Stomach (tissue), 9 donors: ENCODE measurements around the gene ETS1. TPM values are rescaled to one million over a fixed set of nuclear protein-coding genes. Genes with fewer than 3 reads are reported as not detected.

Source experiments
- DNase-seq, 2 donors: peaks; one replicate each; pipeline versions ENCODE4 v3.0.0 to v3.0.0-alpha.2; 2013 to 2019
- H3K27ac ChIP-seq, 5 donors: fragments of 200-600 bp in 4 of 5; sonication (generic) in 4 of 5; one replicate each; pipeline ENCODE4 v1.5.1; 2013 to 2019; ENCODE audit warnings: mild to moderate bottlenecking in 1 of 5, moderate library complexity in 1 of 5
- H3K27me3 ChIP-seq, 3 donors: fragments of 200-600 bp; sonication (generic); one replicate each; pipeline ENCODE4 v1.5.1; 2017 to 2019; ENCODE audit warnings: mixed run types in 1 of 3
- H3K36me3 ChIP-seq, 4 donors: fragments of 200-600 bp; sonication (generic); 1 replicate in 3 of 4; 2 replicates in 1 of 4; pipeline ENCODE4 v1.5.1; 2016 to 2019
- H3K4me1 ChIP-seq, 4 donors: fragments of 200-600 bp; sonication (generic); one replicate each; pipeline ENCODE4 v1.5.1; 2016 to 2019
- H3K4me3 ChIP-seq, 4 donors: fragments of 200-600 bp; sonication (generic) in 3 of 4; one replicate each; pipeline ENCODE4 v1.5.1; 2016 to 2019; ENCODE audit warnings: mild to moderate bottlenecking in 1 of 4
- H3K9me3 ChIP-seq, 4 donors: fragments of 200-600 bp; sonication (generic); one replicate each; pipeline ENCODE4 v1.5.1; 2016 to 2019
- CTCF ChIP-seq, 7 experiments: fragments of 450-650 bp in 4 of 7; fragments of 200-600 bp in 3 of 7; sonication (generic) in 3 of 7; IDR thresholded peaks; one replicate each; pipeline ENCODE4 v1.5.1; 2016 to 2019; ENCODE audit warnings: antibody characterized with exemption in 7 of 7, control low read depth in 2 of 7, mild to moderate bottlenecking in 1 of 7
- EP300 ChIP-seq: sonication (generic); formaldehyde crosslinking; IDR thresholded peaks from one replicate; pipeline ENCODE4 v1.6.1; 2017; ENCODE audit warnings: antibody characterized with exemption
- POLR2A ChIP-seq, 4 donors: fragments of 450-650 bp; IDR thresholded peaks; one replicate each; pipeline ENCODE4 v1.6.1; 2016; ENCODE audit warnings: antibody characterized with exemption in 4 of 4, control low read depth in 2 of 4, mild to moderate bottlenecking in 1 of 4, moderate library complexity in 1 of 4
- POLR2AphosphoS5 ChIP-seq, 3 donors: sonication (generic); formaldehyde crosslinking; IDR thresholded peaks; one replicate each; pipeline ENCODE4 v1.6.1; 2016; ENCODE audit warnings: antibody characterized with exemption in 3 of 3
- WGBS, 5 donors: extraction: QIAGEN DNeasy Blood & Tissue Kit in 3 of 5; methylation state at CpG; one replicate each; pipeline versions ENCODE4 v1.1.5 to v1.1.7; 2013 to 2018; 5-methylcytosine and 5-hydroxymethylcytosine counted together
- intact Hi-C: fragments of 100-400 bp; cut with DNase I; formaldehyde crosslinking; loops from one replicate; pipeline ENCODE4 v1.15.1; 2023; ENCODE audit warnings: low total_unique reads
- polyA plus RNA-seq, 3 donors: library from polyadenylated mRNA; stranded (reverse); fragments of 200-250 nt; gene quantifications; one replicate each; pipeline ENCODE4 v1.2.3, GENCODE V29; 2013
- total RNA-seq, 5 donors: library from RNA; depleted of rRNA; stranded (reverse); fragments of >200 nt; gene quantifications; one replicate each; pipeline versions ENCODE4 v1.1.0 to v1.2.3, GENCODE V29; 2014 to 2016
- donor health status: healthy with polysubstance abuse.
- donor health status: Bipolar disorder and iron deficiency.
- donor health status: healthy.

Gene ETS1
- total and polyA plus RNA-seq, 8 donors: 7.0 to 72.5 (median 22.5) TPM

GRCh38 chr11:128630367-128631230, 43.2 kb upstream of the ETS1 start:
- 31 to 35% (median 33%) methylated on average over 12 of the region's 12 CpGs for WGBS, 5 donors
- no peaks in the 10 kb centered on the region for H3K36me3 ChIP-seq
- no peaks in the 10 kb centered on the region for H3K9me3 ChIP-seq
- DNase-seq: peak; percentile 91 to 96
- peak overlapping the region in 2 of 5 donors; percentile 10 to 63 for H3K27ac ChIP-seq
- TF ChIP-seq POLR2A (IDR thresholded peaks at IDR 0.05) (no peak), POLR2AphosphoS5 (IDR thresholded peaks at IDR 0.05) (peak in 1 of 3 donors; percentile 30), EP300 (no peak), CTCF (IDR thresholded peaks at IDR 0.05) (peak in 6 of 7 experiments; percentile 65 to 91 (median 90))
- H3K27me3 ChIP-seq: no peaks in the 10 kb centered on the region
- H3K4me3 ChIP-seq: no peak overlapping the region
- peaks cover 2 to 40% (median 17%) of the 10 kb centered on the region in 4 donors for H3K4me1 ChIP-seq
- intact Hi-C loops: loop anchor here (5.0 to 10.0 kb wide), 2 partner anchors 343 to 466 kb away; no protein-coding TSS in a partner anchor

- Histone ChIP-seq H3K9me3 (no peaks in the 10 kb centered on the region), H3K27ac (peak overlapping the region in 4 of 5 donors; percentile 13 to 63 (median 49)), H3K36me3 (no peaks in the 10 kb centered on the region), H3K4me3 (no peak overlapping the region), H3K27me3 (no peaks in the 10 kb centered on the region), H3K4me1 (peaks cover 12 to 50% (median 20%) of the 10 kb centered on the region in 4 donors)
- TF ChIP-seq CTCF (IDR thresholded peaks at IDR 0.05): no peak
- TF ChIP-seq EP300: no peak
- no peak for TF ChIP-seq POLR2A (IDR thresholded peaks at IDR 0.05)
- no peak for TF ChIP-seq POLR2AphosphoS5 (IDR thresholded peaks at IDR 0.05)
- 52 to 71% (median 62%) methylated on average over 6 of the region's 6 CpGs for WGBS, 5 donors
- intact Hi-C loops: loop anchor here (5.0 to 10.0 kb wide), 3 partner anchors 105 to 465 kb away; no protein-coding TSS in a partner anchor
- DNase-seq: no peak
Observed at GRCh38 chr11:128629516-128630106, 42.3 kb upstream of the ETS1 start.

GRCh38 chr11:128628686-128629085, 41.3 kb upstream of the ETS1 start:
- H3K9me3 ChIP-seq: no peaks in the 10 kb centered on the region
- no peak overlapping the region for H3K4me3 ChIP-seq
- no peak for TF ChIP-seq POLR2A (IDR thresholded peaks at IDR 0.05)
- TF ChIP-seq CTCF (IDR thresholded peaks at IDR 0.05): no peak
- TF ChIP-seq POLR2AphosphoS5 (IDR thresholded peaks at IDR 0.05): no peak
- peak; percentile 18 for TF ChIP-seq EP300
- no peaks in the 10 kb centered on the region for H3K36me3 ChIP-seq
- peaks cover 14 to 58% (median 24%) of the 10 kb centered on the region in 4 donors for H3K4me1 ChIP-seq
- H3K27me3 ChIP-seq: no peaks in the 10 kb centered on the region
- 84 to 91% (median 90%) methylated on average over 7 of the region's 7 CpGs for WGBS, 5 donors
- intact Hi-C loops: loop anchor here (10.0 kb wide), 1 partner anchor 104 kb away; no protein-coding TSS in a partner anchor
- peak overlapping the region in 3 of 5 donors; percentile 13 to 63 (median 52) for H3K27ac ChIP-seq
- DNase-seq: no peak

- intact Hi-C loops: loop anchor here (10.0 kb wide), 1 partner anchor 103 kb away; no protein-coding TSS in a partner anchor
- no peaks in the 10 kb centered on the region for H3K9me3 ChIP-seq
- no peaks in the 10 kb centered on the region for H3K27me3 ChIP-seq
- no peak for DNase-seq
- H3K4me1 ChIP-seq: peaks cover 14 to 58% (median 24%) of the 10 kb centered on the region in 4 donors
- no peak for TF ChIP-seq POLR2AphosphoS5 (IDR thresholded peaks at IDR 0.05)
- no peak for TF ChIP-seq POLR2A (IDR thresholded peaks at IDR 0.05)
- no peak for TF ChIP-seq CTCF (IDR thresholded peaks at IDR 0.05)
- no peak for TF ChIP-seq EP300
- peak overlapping the region in 4 of 5 donors; percentile 43 to 61 (median 52) for H3K27ac ChIP-seq
- H3K4me3 ChIP-seq: no peak overlapping the region
- H3K36me3 ChIP-seq: no peaks in the 10 kb centered on the region
- 67 to 78% (median 73%) methylated on average over 5 of the region's 5 CpGs for WGBS, 5 donors
Observed at GRCh38 chr11:128628325-128628673, 40.9 kb upstream of the ETS1 start.
